Measurements from ENCODE around the gene MYNN. TPM values are rescaled to one million over a fixed set of nuclear protein-coding genes. Genes with fewer than 3 reads are reported as not detected.

Gene MYNN
- total RNA-seq, 1 experiment from 2014 or later: 13.5 TPM

DNA sequence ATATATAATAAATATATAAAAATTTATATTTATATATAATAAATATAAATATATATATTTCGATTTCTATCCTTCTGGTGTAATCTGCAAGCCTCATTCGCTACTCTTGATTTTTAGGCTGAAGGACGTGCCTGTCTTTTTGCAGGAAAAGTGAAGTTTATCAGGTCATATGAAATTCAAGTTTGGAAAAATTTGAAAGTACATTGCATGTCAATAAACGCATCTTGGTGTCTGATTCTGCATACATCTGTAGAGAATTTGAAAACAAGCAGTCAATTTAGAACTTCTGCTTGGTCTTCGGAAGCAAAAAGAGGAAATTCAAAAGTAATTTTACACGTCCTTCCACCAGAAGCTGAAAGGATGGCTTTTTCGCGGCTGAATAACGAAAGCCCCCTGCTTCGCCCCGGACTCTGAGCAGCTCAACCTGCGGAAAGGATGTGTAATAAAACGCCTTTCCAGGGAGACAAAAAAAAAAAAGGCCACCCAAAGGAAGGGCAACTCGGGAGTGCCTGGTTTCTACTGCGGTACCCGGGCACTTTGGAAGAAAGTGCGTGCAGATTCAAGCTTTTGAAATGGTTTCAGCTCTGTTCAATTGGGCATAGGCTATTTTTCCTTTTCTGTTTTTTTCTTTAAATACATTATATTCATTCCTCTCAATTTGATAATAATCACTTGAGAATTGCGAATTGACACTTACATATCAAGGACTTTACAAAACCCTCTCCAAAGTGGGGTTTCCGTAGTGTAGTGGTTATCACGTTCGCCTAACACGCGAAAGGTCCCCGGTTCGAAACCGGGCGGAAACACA, 1.5 kb upstream of the MYNN start:
- POLR2A ChIA-PET: interaction anchor here (0.9 kb wide), 1 partner anchor 9 kb away, joined by 4 read pairs; no protein-coding TSS in a partner anchor
- Histone ChIP-seq H4K20me1 (ENCODE audit: insufficient read depth) (no peaks in the 10 kb centered on the region), H3K4me1 (ENCODE audit: control insufficient read depth in 1 of 2, insufficient read depth in 2 of 2, low read length in 2 of 2) (peaks cover 3 to 15% of the 10 kb centered on the region in 2 experiments; a peak in 1 of 4 replicates), H3K9me3 (ENCODE audit: control insufficient read depth in 1 of 2, insufficient read depth in 1 of 2, low read depth in 1 of 2, low read length in 2 of 2) (no peaks in the 10 kb centered on the region), H3K9me2 (ENCODE audit: insufficient read depth) (no peaks in the 10 kb centered on the region), H3K36me3 (ENCODE audit: control insufficient read depth in 1 of 2, insufficient read depth in 2 of 2, low read length in 2 of 2) (peaks cover 10 to 12% of the 10 kb centered on the region in 2 experiments; a peak in 3 of 4 replicates), H3K4me2 (ENCODE audit: low read length) (peak overlapping the region; percentile 97), H3K4me3 (replicated peaks in 1 of 2; ENCODE audit: low read depth in 1 of 2, low read length in 2 of 2) (peak overlapping the region; percentile 94 to 99), H3K9ac (ENCODE audit: low read length) (peak overlapping the region; percentile 96), H3K79me2 (ENCODE audit: insufficient read depth, low read length) (peaks cover 37% of the 10 kb centered on the region), H2AFZ (ENCODE audit: low read depth, low read length, poor library complexity, severe bottlenecking) (peak overlapping the region; percentile 73), H3K27me3 (ENCODE audit: insufficient read depth, low read length) (no peaks in the 10 kb centered on the region), H3K27ac (ENCODE audit: low read depth, low read length) (peak overlapping the region; percentile 92)
- ATAC-seq (no peak), DNase-seq (ENCODE audit: low read depth, low spot score) (peak; percentile 65)
- BruUV-seq (replicated peaks): no TSS peak
- intact Hi-C loops (cut with micrococcal nuclease): loop anchor here (1.0 to 2.0 kb wide), 2 partner anchors 7 to 585 kb away; partner anchors contain the start of gene SKIL
- CTCF ChIA-PET: interaction anchor here (0.9 kb wide), 1 partner anchor 9 kb away, joined by 5 read pairs; no protein-coding TSS in a partner anchor
- TF ChIP-seq EZH2phosphoT487 (IDR thresholded peaks at IDR 0.05; ENCODE audit: borderline replicate concordance) (no peak), JUND (IDR thresholded peaks at IDR 0.05) (no peak), SP1 (IDR thresholded peaks at IDR 0.05; ENCODE audit: low read depth) (no peak), POLR2A (IDR thresholded peaks at IDR 0.05; ENCODE audit: borderline replicate concordance, extremely low read depth, insufficient read depth, insufficient read length) (peak; percentile 11)
- TF ChIP-seq, protein P1, sequence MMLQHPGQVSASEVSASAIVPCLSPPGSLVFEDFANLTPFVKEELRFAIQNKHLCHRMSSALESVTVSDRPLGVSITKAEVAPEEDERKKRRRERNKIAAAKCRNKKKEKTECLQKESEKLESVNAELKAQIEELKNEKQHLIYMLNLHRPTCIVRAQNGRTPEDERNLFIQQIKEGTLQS (IDR thresholded peaks at IDR 0.05): no peak
- RAD21 ChIA-PET (ENCODE audit: low non-redundant PET in 1 of 2, low total read pairs in 2 of 2, uncharacterized antibody in 2 of 2, unreplicated experiment in 2 of 2): no interaction called here

- ChIA-PET CTCF (interaction anchor here (0.9 kb wide), 1 partner anchor 9 kb away, joined by 5 read pairs; no protein-coding TSS in a partner anchor), POLR2A (interaction anchor here (0.9 to 1.6 kb wide), 2 partner anchors 8 to 9 kb away, joined by 4 to 10 read pairs; partner anchors contain the start of gene TERC), RAD21 (ENCODE audit: low non-redundant PET in 1 of 2, low total read pairs in 2 of 2, uncharacterized antibody in 2 of 2, unreplicated experiment in 2 of 2) (no interaction called here)
- H3K79me2 ChIP-seq (ENCODE audit: insufficient read depth, low read length): peaks cover 43% of the 10 kb centered on the region
- no peaks in the 10 kb centered on the region for H3K9me3 ChIP-seq (ENCODE audit: control insufficient read depth in 1 of 2, insufficient read depth in 1 of 2, low read depth in 1 of 2, low read length in 2 of 2)
- intact Hi-C loops (cut with micrococcal nuclease): loop anchor here (1.0 to 2.0 kb wide), 2 partner anchors 8 to 584 kb away; partner anchors contain the start of gene SKIL
- peak overlapping the region; percentile 97 for H3K4me2 ChIP-seq (ENCODE audit: low read length)
- H3K27me3 ChIP-seq (ENCODE audit: insufficient read depth, low read length): no peaks in the 10 kb centered on the region
- no TSS peak for BruUV-seq (replicated peaks)
- H3K9ac ChIP-seq (ENCODE audit: low read length): peak overlapping the region; percentile 96
- no peak overlapping the region for H2AFZ ChIP-seq (ENCODE audit: low read depth, low read length, poor library complexity, severe bottlenecking)
- peak overlapping the region; percentile 94 to 99 for H3K4me3 ChIP-seq (replicated peaks in 1 of 2; ENCODE audit: low read depth in 1 of 2, low read length in 2 of 2)
- ATAC-seq (peak; percentile 69), DNase-seq (ENCODE audit: low read depth, low spot score) (peak; percentile 75)
- H3K36me3 ChIP-seq (ENCODE audit: control insufficient read depth in 1 of 2, insufficient read depth in 2 of 2, low read length in 2 of 2): peaks cover 14 to 15% of the 10 kb centered on the region in 2 experiments; a peak in 3 of 4 replicates
- H4K20me1 ChIP-seq (ENCODE audit: insufficient read depth): no peaks in the 10 kb centered on the region
- peaks cover 3 to 15% of the 10 kb centered on the region in 2 experiments; a peak in 1 of 4 replicates for H3K4me1 ChIP-seq (ENCODE audit: control insufficient read depth in 1 of 2, insufficient read depth in 2 of 2, low read length in 2 of 2)
- peak overlapping the region; percentile 92 for H3K27ac ChIP-seq (ENCODE audit: low read depth, low read length)
- H3K9me2 ChIP-seq (ENCODE audit: insufficient read depth): no peaks in the 10 kb centered on the region
- TF ChIP-seq YY1 (IDR thresholded peaks at IDR 0.05; ENCODE audit: extremely low read depth, insufficient replicate concordance, low read depth, low read length): peak; percentile 17
- no peak for TF ChIP-seq POLR2AphosphoS5 (IDR thresholded peaks at IDR 0.05; ENCODE audit: low read depth, low read length)
- no peak for TF ChIP-seq CEBPB (IDR thresholded peaks at IDR 0.05; ENCODE audit: low read depth)
Observed at GRCh38 chr3:169772305-169772896, 795 bp upstream of the MYNN start.
